OCI-LY3 (cell line): ENCODE data around the gene GRIK1.

Source experiments
- CTCF ChIP-seq: fragments of 200-600, 300-600 bp; sonication (generic); IDR thresholded peaks from 2 replicates; pipeline ENCODE4 v1.5.1; 2014; ENCODE audit warnings: antibody characterized with exemption, low read length, low read depth
- EZH2phosphoT487 ChIP-seq: fragments of 200-600 bp; shearing (Covaris generic); IDR thresholded peaks from 2 replicates; pipeline ENCODE4 v1.6.1; 2018; ENCODE audit warnings: antibody characterized with exemption, mixed run types, low read depth

GRCh38 chr21:29642551-29643245 lies 297.1 kb downstream of the GRIK1 start:
- TF ChIP-seq CTCF (no peak), EZH2phosphoT487 (no peak)
